MM.1S (cell line): Measurements from ENCODE around the gene DDX20.

Source experiments
- CTCF ChIP-seq: fragments of 300-600 bp; sonication (generic); IDR thresholded peaks from 2 replicates; pipeline ENCODE4 v1.5.1; 2016; ENCODE audit warnings: antibody characterized with exemption, low read length, mixed read lengths
- EZH2phosphoT487 ChIP-seq: fragments of 300-600 bp; sonication (generic); IDR thresholded peaks from 2 replicates; pipeline ENCODE4 v1.6.1; 2018; ENCODE audit warnings: antibody characterized with exemption, low read length

- no peak for TF ChIP-seq EZH2phosphoT487
- TF ChIP-seq CTCF, result no peak
Measured at GRCh38 chr1:111746614-111746999, 9.1 kb upstream of the DDX20 start.
